ENCODE results near the gene SOHLH2.

SOHLH2 gene

DNA sequence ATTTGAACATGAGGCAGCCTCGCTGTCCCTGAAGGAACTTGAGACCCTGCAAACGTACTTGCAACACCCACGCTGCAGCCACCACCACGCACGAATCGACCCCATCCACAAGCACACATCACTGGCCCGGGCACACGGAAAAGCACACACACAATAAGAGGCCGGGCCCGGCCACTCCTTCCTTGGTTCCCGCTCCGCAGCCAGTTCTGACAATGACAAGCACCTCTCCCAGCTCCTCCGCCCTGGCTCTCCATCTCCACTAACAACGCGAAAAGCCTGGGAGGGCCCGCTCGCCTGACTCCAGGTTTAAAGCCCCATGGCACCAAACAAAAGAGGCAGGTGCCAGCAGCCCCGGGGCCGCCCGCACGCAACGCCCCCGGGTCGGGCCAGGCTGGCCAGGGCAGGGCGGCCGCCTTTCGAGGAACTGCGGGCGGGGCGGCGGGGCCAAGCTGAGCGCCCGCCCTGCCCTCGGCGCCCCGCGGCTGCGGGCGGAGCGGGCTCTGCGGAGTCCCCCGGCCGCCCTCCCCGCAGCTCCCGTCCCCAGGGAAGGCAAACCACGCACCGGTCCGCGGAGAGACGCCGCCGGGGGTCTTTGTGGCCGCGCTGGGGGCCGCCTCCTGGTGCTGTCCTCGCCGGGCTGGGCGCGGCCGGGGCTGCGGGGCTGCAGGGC lies 83.7 kb downstream of the SOHLH2 start:
- Histone ChIP-seq H3K9ac (ENCODE audit: low read depth, low read length, poor library complexity, severe bottlenecking) (no peak overlapping the region), H3K79me2 (ENCODE audit: insufficient read depth, low read length) (no peaks in the 10 kb centered on the region), H2AFZ (ENCODE audit: low read length) (no peak overlapping the region)

GRCh38 chr13:36130193-36130551 lies 84.2 kb downstream of the SOHLH2 start:
- no peaks in the 10 kb centered on the region for H3K4me1 ChIP-seq (ENCODE audit: insufficient read depth, low read length, poor library complexity, severe bottlenecking)
- H3K4me3 ChIP-seq (ENCODE audit: low read length, poor library complexity, severe bottlenecking), result no peak overlapping the region
- no peaks in the 10 kb centered on the region for H3K9me3 ChIP-seq (ENCODE audit: insufficient read depth, low read depth, low read length)
- no peak overlapping the region for H3K9ac ChIP-seq (ENCODE audit: low read depth, low read length, poor library complexity, severe bottlenecking)
- no peaks in the 10 kb centered on the region for H4K20me1 ChIP-seq (ENCODE audit: insufficient read depth, low read length, poor library complexity, severe bottlenecking)
- no peaks in the 10 kb centered on the region for H3F3A ChIP-seq (ENCODE audit: low read depth)
- H3K27me3 ChIP-seq (ENCODE audit: insufficient read depth, low read length, poor library complexity, severe bottlenecking), result no peaks in the 10 kb centered on the region
- no peaks in the 10 kb centered on the region for H3K9me2 ChIP-seq (replicated peaks; ENCODE audit: low read depth, low read length)
- TF ChIP-seq CTCF (conservative IDR thresholded peaks at IDR 0.05; ENCODE audit: low read length), result no peak
- no peak for TF ChIP-seq EZH2phosphoT487 (IDR thresholded peaks at IDR 0.05; ENCODE audit: borderline replicate concordance)
- H3K4me2 ChIP-seq (ENCODE audit: low read depth, low read length, poor library complexity, severe bottlenecking), result no peak overlapping the region
- H2AFZ ChIP-seq (ENCODE audit: low read length), result no peak overlapping the region
- H3K79me2 ChIP-seq (ENCODE audit: insufficient read depth, low read length), result no peaks in the 10 kb centered on the region
- H3K36me3 ChIP-seq (ENCODE audit: insufficient read depth, low read length), result no peaks in the 10 kb centered on the region

More for the DNA sequence above, 83.7 kb downstream of the SOHLH2 start:
- no peaks in the 10 kb centered on the region for H4K20me1 ChIP-seq (ENCODE audit: insufficient read depth, low read length, poor library complexity, severe bottlenecking)
- H3K27me3 ChIP-seq (ENCODE audit: insufficient read depth, low read length, poor library complexity, severe bottlenecking), result no peaks in the 10 kb centered on the region
- TF ChIP-seq CTCF (conservative IDR thresholded peaks at IDR 0.05; ENCODE audit: low read length) (no peak), EZH2phosphoT487 (IDR thresholded peaks at IDR 0.05; ENCODE audit: borderline replicate concordance) (no peak)
- no peaks in the 10 kb centered on the region for H3K36me3 ChIP-seq (ENCODE audit: insufficient read depth, low read length)
- H3K9me2 ChIP-seq (replicated peaks; ENCODE audit: low read depth, low read length), result no peaks in the 10 kb centered on the region
- no peaks in the 10 kb centered on the region for H3K9me3 ChIP-seq (ENCODE audit: insufficient read depth, low read depth, low read length)
- H3K4me3 ChIP-seq (ENCODE audit: low read length, poor library complexity, severe bottlenecking), result no peak overlapping the region
- no peak overlapping the region for H3K4me2 ChIP-seq (ENCODE audit: low read depth, low read length, poor library complexity, severe bottlenecking)
- H3K4me1 ChIP-seq (ENCODE audit: insufficient read depth, low read length, poor library complexity, severe bottlenecking), result no peaks in the 10 kb centered on the region
- H3F3A ChIP-seq (ENCODE audit: low read depth), result no peaks in the 10 kb centered on the region

GRCh38 chr13:36129539-36129938 lies 84.8 kb downstream of the SOHLH2 start:
- H3K4me2 ChIP-seq (ENCODE audit: low read depth, low read length, poor library complexity, severe bottlenecking), result no peak overlapping the region

More at GRCh38 chr13:36129539-36129938, 84.8 kb downstream of the SOHLH2 start:
- Histone ChIP-seq H3K4me3 (ENCODE audit: low read length, poor library complexity, severe bottlenecking) (no peak overlapping the region), H3F3A (ENCODE audit: low read depth) (no peaks in the 10 kb centered on the region), H3K4me1 (ENCODE audit: insufficient read depth, low read length, poor library complexity, severe bottlenecking) (no peaks in the 10 kb centered on the region), H2AFZ (ENCODE audit: low read length) (no peak overlapping the region), H3K9ac (ENCODE audit: low read depth, low read length, poor library complexity, severe bottlenecking) (no peak overlapping the region), H3K9me3 (ENCODE audit: insufficient read depth, low read depth, low read length) (no peaks in the 10 kb centered on the region), H3K36me3 (ENCODE audit: insufficient read depth, low read length) (no peaks in the 10 kb centered on the region), H3K27me3 (ENCODE audit: insufficient read depth, low read length, poor library complexity, severe bottlenecking) (no peaks in the 10 kb centered on the region), H3K79me2 (ENCODE audit: insufficient read depth, low read length) (no peaks in the 10 kb centered on the region), H4K20me1 (ENCODE audit: insufficient read depth, low read length, poor library complexity, severe bottlenecking) (no peaks in the 10 kb centered on the region), H3K9me2 (replicated peaks; ENCODE audit: low read depth, low read length) (no peaks in the 10 kb centered on the region)
- TF ChIP-seq CTCF (conservative IDR thresholded peaks at IDR 0.05; ENCODE audit: low read length) (no peak), EZH2phosphoT487 (IDR thresholded peaks at IDR 0.05; ENCODE audit: borderline replicate concordance) (no peak)
